IMR-90 (cell line): ENCODE data around the gene MEGF8. TPM values are rescaled to one million over a fixed set of nuclear protein-coding genes. Genes with fewer than 3 reads are reported as not detected.
A peak's percentile ranks its signal among the peaks of the same experiment; 100 is the strongest.

Experiments
- ATAC-seq: fragments of 200-7000 bp; cut with Tn5 transposase; 2 replicates; pipeline ENCODE4 v1.9.1; 2020; ENCODE audit warnings: low read depth, mild to moderate bottlenecking, moderate library complexity
- BruUV-seq: library from RNA; stranded (reverse); fragments of 400-500 nt; replicated peaks from 2 replicates; lab custom pipeline; 2021; lab: Mats Ljungman, UMichigan
- CTCF ChIA-PET: fragments of 300-600 bp; formaldehyde crosslinking; extraction: SDS; loops from one replicate; lab custom pipeline; 2021; ENCODE audit warnings: antibody characterized with exemption; lab: Yijun Ruan, JAX
- POLR2A ChIA-PET: fragments of 300-600 bp; sonication (Branson Sonifier 250); formaldehyde crosslinking; loops from one replicate; lab custom pipeline; 2022; ENCODE audit warnings: antibody characterized with exemption; ENCODE audit not compliant: unreplicated experiment; lab: Charles Lee
- DNase-seq: peaks from one replicate; pipeline ENCODE4 v3.0.0; 2013
- H2AFZ ChIP-seq: replicated peaks from 2 replicates; pipeline ENCODE3; 2013; ENCODE audit warnings: low read length, mild to moderate bottlenecking; ENCODE audit not compliant: poor library complexity
- H2AK5ac ChIP-seq: 2 replicates; pipeline ENCODE4 v1.6.1; 2013; ENCODE audit warnings: low read depth, low read length, inconsistent platforms
- H2AK9ac ChIP-seq: replicated peaks from 2 replicates; pipeline ENCODE3; 2013; ENCODE audit warnings: mild to moderate bottlenecking, low read depth, low read length, moderate library complexity; ENCODE audit not compliant: poor library complexity
- H2BK120ac ChIP-seq: 2 replicates; pipeline ENCODE4 v1.6.1; 2013; ENCODE audit warnings: low read depth, low read length, inconsistent platforms
- H2BK15ac ChIP-seq: 3 replicates; pipeline ENCODE4 v1.6.1; 2013; ENCODE audit warnings: low read depth, low read length, inconsistent platforms
- H2BK20ac ChIP-seq: 2 replicates; pipeline ENCODE4 v1.6.1; 2013; ENCODE audit warnings: low read depth, mild to moderate bottlenecking, inconsistent platforms, low read length, moderate library complexity
- H2BK5ac ChIP-seq: 2 replicates; pipeline ENCODE4 v1.6.1; 2013; ENCODE audit warnings: mild to moderate bottlenecking, low read depth, low read length, inconsistent platforms; ENCODE audit not compliant: poor library complexity, severe bottlenecking
- H3K14ac ChIP-seq: replicated peaks from 2 replicates; pipeline ENCODE4 v1.6.1; 2013; ENCODE audit warnings: low read depth, low read length, inconsistent platforms
- H3K18ac ChIP-seq: 2 replicates; pipeline ENCODE4 v1.6.1; 2013; ENCODE audit warnings: low read depth, low read length, control low read depth
- H3K23ac ChIP-seq: 2 replicates; pipeline ENCODE4 v1.6.1; 2013; ENCODE audit warnings: low read depth, low read length, inconsistent platforms
- H3K27ac ChIP-seq: 2 replicates; pipeline ENCODE4 v1.5.1; 2013; ENCODE audit warnings: mild to moderate bottlenecking, control low read depth, low read length; ENCODE audit not compliant: insufficient read depth
- H3K27me3 ChIP-seq: 2 replicates; pipeline ENCODE4 v1.6.1; 2013; ENCODE audit warnings: low read length; ENCODE audit not compliant: control insufficient read depth, insufficient read depth
- H3K36me3 ChIP-seq: 2 replicates; pipeline ENCODE4 v1.6.1; 2013; ENCODE audit warnings: low read length, mixed read lengths; ENCODE audit not compliant: control insufficient read depth, insufficient read depth
- H3K4ac ChIP-seq: 2 replicates; pipeline ENCODE4 v1.6.1; 2013; ENCODE audit warnings: low read depth, low read length, inconsistent platforms
- H3K4me1 ChIP-seq: 2 replicates; pipeline ENCODE4 v1.6.1; 2013; ENCODE audit warnings: low read length, mixed read lengths; ENCODE audit not compliant: control insufficient read depth, insufficient read depth
- H3K4me2 ChIP-seq: 2 replicates; pipeline ENCODE4 v1.6.1; 2013; ENCODE audit warnings: low read depth, mild to moderate bottlenecking, control low read depth, low read length, moderate library complexity
- H3K4me3 ChIP-seq: 2 replicates; pipeline ENCODE4 v1.5.1; 2013; ENCODE audit warnings: low read depth, mild to moderate bottlenecking, control low read depth, low read length, moderate library complexity; ENCODE audit not compliant: insufficient read depth
- H3K56ac ChIP-seq: 2 replicates; pipeline ENCODE4 v1.6.1; 2013; ENCODE audit warnings: low read length, inconsistent platforms; ENCODE audit not compliant: insufficient read depth; ENCODE audit errors: extremely low read depth
- H3K79me1 ChIP-seq, 2 experiments: 2 replicates each; pipeline ENCODE4 v1.6.1; 2013; ENCODE audit warnings: low read length in 2 of 2, inconsistent platforms in 1 of 2, low read depth in 1 of 2
- H3K9ac ChIP-seq: 2 replicates; pipeline ENCODE4 v1.6.1; 2013; ENCODE audit warnings: low read depth, low read length, control low read depth
- H3K9me1 ChIP-seq: 2 replicates; pipeline ENCODE4 v1.6.1; 2013; ENCODE audit warnings: low read length, inconsistent platforms; ENCODE audit not compliant: insufficient read depth
- H3K9me3 ChIP-seq: 2 replicates; pipeline ENCODE4 v1.6.1; 2013; ENCODE audit warnings: low read length; ENCODE audit not compliant: control insufficient read depth, insufficient read depth
- H4K20me1 ChIP-seq: 2 replicates; pipeline ENCODE4 v1.6.1; 2013; ENCODE audit warnings: low read length, inconsistent platforms; ENCODE audit not compliant: insufficient read depth
- H4K5ac ChIP-seq: 2 replicates; pipeline ENCODE4 v1.6.1; 2013; ENCODE audit warnings: mild to moderate bottlenecking, low read depth, low read length, control low read depth
- H4K8ac ChIP-seq, 2 experiments: 2 replicates each; pipeline ENCODE4 v1.6.1; 2013; ENCODE audit warnings: low read depth in 2 of 2, low read length in 2 of 2, control low read depth in 1 of 2, inconsistent platforms in 1 of 2
- H4K91ac ChIP-seq: 2 replicates; pipeline ENCODE4 v1.6.1; 2013; ENCODE audit warnings: low read depth, low read length, inconsistent platforms; ENCODE audit not compliant: insufficient read depth
- BHLHE40 ChIP-seq: fragments of 150-350 bp; IDR thresholded peaks from 2 replicates; pipeline ENCODE4 v1.6.1; 2016; ENCODE audit warnings: mild to moderate bottlenecking, low read depth, low read length
- CHD1 ChIP-seq: IDR thresholded peaks from 2 replicates; pipeline ENCODE4 v1.6.1; 2012; ENCODE audit warnings: low read depth, low read length, improper control_type of control experiment
- CTCF ChIP-seq: conservative IDR thresholded peaks from 2 replicates; pipeline ENCODE4 v1.5.1; 2012; ENCODE audit warnings: mild to moderate bottlenecking, low read depth, low read length, improper control_type of control experiment
- ELK1 ChIP-seq: fragments of 150-350 bp; IDR thresholded peaks from 2 replicates; pipeline ENCODE4 v1.6.1; 2016; ENCODE audit warnings: low read depth, mild to moderate bottlenecking, low read length, moderate library complexity, borderline replicate concordance
- MAFK ChIP-seq: IDR thresholded peaks from 2 replicates; pipeline ENCODE4 v1.6.1; 2012; ENCODE audit warnings: low read depth, low read length, improper control_type of control experiment
- MXI1 ChIP-seq: IDR thresholded peaks from 2 replicates; pipeline ENCODE4 v1.6.1; 2012; ENCODE audit warnings: low read depth, mild to moderate bottlenecking, low read length, moderate library complexity, borderline replicate concordance
- RFX5 ChIP-seq: IDR thresholded peaks from 2 replicates; pipeline ENCODE4 v1.8.0; 2012; ENCODE audit warnings: low read depth, mild to moderate bottlenecking, low read length, moderate library complexity
- whole genome bisulfite sequencing, 2 experiments: methylation state at CpG; one replicate each; pipeline versions ENCODE4 v1.1.5 to v1.1.7; 2013; ENCODE audit warnings: missing lambda C conversion rate in 2 of 2; ENCODE audit not compliant: insufficient read length in 1 of 2; ENCODE audit errors: extremely low coverage in 2 of 2; 5-methylcytosine and 5-hydroxymethylcytosine counted together
- dilution Hi-C: fragments of 300-500 bp; cut with HindIII; formaldehyde crosslinking; loops from one replicate; pipeline ENCODE4 v1.14.3; 2018; ENCODE audit warnings: low sequenced_read_pairs; ENCODE audit not compliant: unreplicated experiment
- in situ Hi-C: fragments of 300-500 bp; cut with MboI; formaldehyde crosslinking; loops from 3 replicates; pipeline ENCODE4 v1.14.3; 2019; ENCODE audit warnings: low sequenced_read_pairs, inconsistent platforms, mixed read lengths
- intact Hi-C: fragments of 100-400 bp; cut with micrococcal nuclease; formaldehyde crosslinking; loops from 2 replicates; pipeline ENCODE4 v1.10.0; 2022
- polyA plus RNA-seq, 3 experiments: library from polyadenylated mRNA; depleted of rRNA; stranded (reverse); fragments of >200 nt; gene quantifications; 2 replicates each; pipeline ENCODE4 v1.2.3, GENCODE V29; 2012; ENCODE audit warnings: low replicate concordance in 1 of 3
- total RNA-seq: library from RNA; depleted of rRNA; stranded (reverse); fragments of >200 nt; gene quantifications from 2 replicates; pipeline ENCODE4 v1.2.3, GENCODE V29; 2012

The MEGF8 gene
- total and polyA plus RNA-seq, 2 of the 4 experiments (the other 2 are of a cell fraction): 2.3 to 12.5 TPM

GRCh38 chr19:42406111-42406510, 80.7 kb downstream of the MEGF8 start:
- no peak overlapping the region for H2BK20ac ChIP-seq
- dilution Hi-C loops (no loop called here), in situ Hi-C loops (no loop called here), intact Hi-C loops (loop anchor here (10.0 kb wide), 1 partner anchor 271 kb away; the partner anchor contains the start of gene POU2F2)
- H3K79me1 ChIP-seq: peaks cover 0 to 10% of the 10 kb centered on the region in 2 experiments; a peak in 1 of 4 replicates
- no peak for DNase-seq
- no peak overlapping the region for H3K4me3 ChIP-seq
- peaks cover 1% of the 10 kb centered on the region; the same call in 1 of the 2 replicates for H3K36me3 ChIP-seq
- no peak for ATAC-seq
- no peak overlapping the region for H3K56ac ChIP-seq
- H4K5ac ChIP-seq: no peak overlapping the region
- TF ChIP-seq MXI1 (no peak), BHLHE40 (no peak), MAFK (no peak), CTCF (no peak), RFX5 (no peak), ELK1 (no peak), CHD1 (no peak)
- no peak overlapping the region for H2BK15ac ChIP-seq
- H3K18ac ChIP-seq: no peak overlapping the region
- H2AK5ac ChIP-seq: no peak overlapping the region
- H4K8ac ChIP-seq: no peak overlapping the region
- H3K9me1 ChIP-seq: 0 out of 2 replicates have a peak, but pooled peaks cover 4% of the 10 kb centered on the region
- no peak overlapping the region for H3K23ac ChIP-seq
- no peak overlapping the region for H2AFZ ChIP-seq
- no peak overlapping the region for H3K4ac ChIP-seq
- H3K27me3 ChIP-seq: no peaks in the 10 kb centered on the region
- H3K4me1 ChIP-seq: 0 out of 2 replicates have a peak, but pooled peaks cover 4% of the 10 kb centered on the region
- CTCF ChIA-PET: no interaction called here
- H3K9me3 ChIP-seq: no peaks in the 10 kb centered on the region
- no peak overlapping the region for H3K27ac ChIP-seq
- 93% methylated on average over 4 of the region's 11 CpGs; no CpG with 5 or more reads in 1 of the 2 experiments for WGBS, 2 experiments
- no peak overlapping the region for H4K91ac ChIP-seq
- no peak overlapping the region for H2BK5ac ChIP-seq
- no peak overlapping the region for H3K4me2 ChIP-seq
- POLR2A ChIA-PET: no interaction called here
- no peak overlapping the region for H3K9ac ChIP-seq
- BruUV-seq: no TSS peak
- H3K14ac ChIP-seq: no peak overlapping the region
- H2BK120ac ChIP-seq: no peak overlapping the region
- H2AK9ac ChIP-seq: peak overlapping the region; percentile 10
- peaks cover 15% of the 10 kb centered on the region for H4K20me1 ChIP-seq
